ENCODE data around the gene ATP1B1.

Gene ATP1B1

DNA sequence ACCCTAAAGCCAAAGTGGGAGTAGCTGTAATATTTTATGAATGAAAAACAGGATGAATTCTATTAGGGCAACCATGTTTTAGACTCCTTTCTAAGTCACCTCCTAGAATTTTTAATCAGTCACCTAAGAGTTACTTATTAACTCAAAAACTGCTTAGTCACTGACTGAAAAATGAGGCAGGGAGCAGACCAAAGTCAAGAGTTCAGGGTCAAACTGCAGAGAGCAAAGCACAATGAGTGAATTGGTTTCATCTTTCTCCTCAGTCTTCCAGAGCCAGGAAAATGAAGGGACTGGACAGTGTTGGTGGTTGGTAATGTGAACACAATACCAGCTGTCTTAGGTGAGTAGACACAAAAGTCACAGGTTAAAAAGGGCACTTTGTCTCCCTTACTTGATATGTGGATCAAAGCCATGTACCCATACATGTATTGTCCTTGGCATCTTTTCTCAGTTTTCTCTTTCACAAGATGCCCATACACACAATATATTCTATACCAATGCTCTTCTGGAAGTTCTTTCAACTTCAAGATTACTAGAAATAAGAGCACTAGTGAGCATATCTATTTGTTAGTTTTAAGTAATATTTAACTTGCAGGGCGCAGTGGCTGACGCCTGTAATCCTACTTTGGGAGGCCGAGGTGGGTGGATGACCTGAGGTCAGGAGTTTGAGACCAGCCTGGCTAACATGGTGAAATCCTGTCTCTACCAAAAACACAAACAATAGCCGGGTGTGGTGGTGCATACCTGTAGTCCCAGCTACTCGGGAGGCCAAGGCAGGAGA lies 42.2 kb downstream of the ATP1B1 start:
- Histone ChIP-seq H3K4me1 (ENCODE audit: control insufficient read depth, insufficient read depth, low read length) (no peaks in the 10 kb centered on the region), H3K36me3 (ENCODE audit: insufficient read depth, low read length) (no peaks in the 10 kb centered on the region), H3K4me3 (ENCODE audit: low read length) (no peak overlapping the region), H3K9ac (ENCODE audit: low read depth, low read length) (no peak overlapping the region), H3K27me3 (ENCODE audit: control insufficient read depth, insufficient read depth, low read length) (no peaks in the 10 kb centered on the region), H3K4me2 (ENCODE audit: low read length) (no peak overlapping the region), H3K9me3 (replicated peaks; ENCODE audit: low read length) (no peaks in the 10 kb centered on the region)

GRCh38 chr1:169149555-169150286 lies 43.2 kb downstream of the ATP1B1 start:
- Histone ChIP-seq H3K4me3 (ENCODE audit: low read length) (no peak overlapping the region), H3K36me3 (ENCODE audit: insufficient read depth, low read length) (no peaks in the 10 kb centered on the region), H3K9ac (ENCODE audit: low read depth, low read length) (no peak overlapping the region), H3K27me3 (ENCODE audit: control insufficient read depth, insufficient read depth, low read length) (no peaks in the 10 kb centered on the region), H3K4me1 (ENCODE audit: control insufficient read depth, insufficient read depth, low read length) (no peaks in the 10 kb centered on the region), H3K9me3 (replicated peaks; ENCODE audit: low read length) (no peaks in the 10 kb centered on the region), H3K4me2 (ENCODE audit: low read length) (no peak overlapping the region)

GRCh38 chr1:169150641-169151337 lies 44.3 kb downstream of the ATP1B1 start:
- H3K4me3 ChIP-seq (ENCODE audit: low read length) = no peak overlapping the region
- no peaks in the 10 kb centered on the region for H3K9me3 ChIP-seq (replicated peaks; ENCODE audit: low read length)
- H3K4me1 ChIP-seq (ENCODE audit: control insufficient read depth, insufficient read depth, low read length) = no peaks in the 10 kb centered on the region
- no peak overlapping the region for H3K4me2 ChIP-seq (ENCODE audit: low read length)
- H3K27me3 ChIP-seq (ENCODE audit: control insufficient read depth, insufficient read depth, low read length) = no peaks in the 10 kb centered on the region
- no peak overlapping the region for H3K9ac ChIP-seq (ENCODE audit: low read depth, low read length)
- no peaks in the 10 kb centered on the region for H3K36me3 ChIP-seq (ENCODE audit: insufficient read depth, low read length)

DNA sequence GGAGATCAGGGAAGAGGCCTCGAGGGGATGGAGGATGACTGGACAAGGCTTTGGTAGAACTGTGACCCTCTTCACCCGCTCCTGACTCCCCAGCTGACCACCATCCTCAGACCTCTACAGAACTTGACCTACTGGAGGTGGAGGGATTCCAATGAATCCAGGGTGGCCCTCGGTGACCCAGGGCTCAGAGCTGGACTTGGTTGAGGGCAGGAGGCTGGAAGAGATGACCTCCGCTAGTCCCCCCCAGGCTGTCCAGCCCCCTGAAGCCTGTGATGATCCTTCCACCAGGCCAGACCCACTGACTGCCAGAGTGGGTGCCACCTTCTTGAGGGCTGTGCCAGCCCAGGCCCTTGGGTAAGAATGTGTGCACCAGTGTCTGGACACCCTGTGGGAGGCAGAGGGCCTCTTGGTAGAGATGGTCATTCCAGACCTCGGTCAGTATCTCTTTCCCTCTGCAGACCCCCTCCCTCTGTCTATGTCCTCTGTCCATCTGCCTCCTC lies 44.9 kb downstream of the ATP1B1 start:
- Histone ChIP-seq H3K4me3 (ENCODE audit: low read length) (no peak overlapping the region), H3K4me2 (ENCODE audit: low read length) (no peak overlapping the region), H3K9me3 (replicated peaks; ENCODE audit: low read length) (no peaks in the 10 kb centered on the region)

GRCh38 chr1:169155675-169156074 lies 49.2 kb downstream of the ATP1B1 start:
- Histone ChIP-seq H3K4me2 (ENCODE audit: low read length) (no peak overlapping the region), H3K36me3 (ENCODE audit: insufficient read depth, low read length) (no peaks in the 10 kb centered on the region), H3K27me3 (ENCODE audit: control insufficient read depth, insufficient read depth, low read length) (no peaks in the 10 kb centered on the region)

More for the DNA sequence above, 44.9 kb downstream of the ATP1B1 start:
- Histone ChIP-seq H3K27me3 (ENCODE audit: control insufficient read depth, insufficient read depth, low read length) (no peaks in the 10 kb centered on the region), H3K36me3 (ENCODE audit: insufficient read depth, low read length) (no peaks in the 10 kb centered on the region), H3K9ac (ENCODE audit: low read depth, low read length) (no peak overlapping the region), H3K4me1 (ENCODE audit: control insufficient read depth, insufficient read depth, low read length) (no peaks in the 10 kb centered on the region)

GRCh38 chr1:169156580-169156979 lies 50.1 kb downstream of the ATP1B1 start:
- Histone ChIP-seq H3K4me2 (ENCODE audit: low read length) (no peak overlapping the region), H3K27me3 (ENCODE audit: control insufficient read depth, insufficient read depth, low read length) (no peaks in the 10 kb centered on the region), H3K9ac (ENCODE audit: low read depth, low read length) (no peak overlapping the region), H3K4me3 (ENCODE audit: low read length) (no peak overlapping the region), H3K4me1 (ENCODE audit: control insufficient read depth, insufficient read depth, low read length) (no peaks in the 10 kb centered on the region), H3K36me3 (ENCODE audit: insufficient read depth, low read length) (no peaks in the 10 kb centered on the region), H3K9me3 (replicated peaks; ENCODE audit: low read length) (no peaks in the 10 kb centered on the region)

More at GRCh38 chr1:169155675-169156074, 49.2 kb downstream of the ATP1B1 start:
- no peaks in the 10 kb centered on the region for H3K9me3 ChIP-seq (replicated peaks; ENCODE audit: low read length)
- no peak overlapping the region for H3K9ac ChIP-seq (ENCODE audit: low read depth, low read length)
- H3K4me3 ChIP-seq (ENCODE audit: low read length) = no peak overlapping the region
- H3K4me1 ChIP-seq (ENCODE audit: control insufficient read depth, insufficient read depth, low read length) = no peaks in the 10 kb centered on the region

GRCh38 chr1:169160845-169161495 lies 54.5 kb downstream of the ATP1B1 start:
- Histone ChIP-seq H3K4me1 (ENCODE audit: control insufficient read depth, insufficient read depth, low read length) (no peaks in the 10 kb centered on the region), H3K9ac (ENCODE audit: low read depth, low read length) (no peak overlapping the region), H3K4me2 (ENCODE audit: low read length) (no peak overlapping the region), H3K4me3 (ENCODE audit: low read length) (no peak overlapping the region), H3K36me3 (ENCODE audit: insufficient read depth, low read length) (no peaks in the 10 kb centered on the region), H3K9me3 (replicated peaks; ENCODE audit: low read length) (no peaks in the 10 kb centered on the region), H3K27me3 (ENCODE audit: control insufficient read depth, insufficient read depth, low read length) (no peaks in the 10 kb centered on the region)

- H3K9ac ChIP-seq (ENCODE audit: low read depth, low read length) = no peak overlapping the region
- no peaks in the 10 kb centered on the region for H3K27me3 ChIP-seq (ENCODE audit: control insufficient read depth, insufficient read depth, low read length)
- no peak overlapping the region for H3K4me3 ChIP-seq (ENCODE audit: low read length)
- H3K36me3 ChIP-seq (ENCODE audit: insufficient read depth, low read length) = no peaks in the 10 kb centered on the region
- H3K4me1 ChIP-seq (ENCODE audit: control insufficient read depth, insufficient read depth, low read length) = no peaks in the 10 kb centered on the region
- H3K4me2 ChIP-seq (ENCODE audit: low read length) = no peak overlapping the region
- H3K9me3 ChIP-seq (replicated peaks; ENCODE audit: low read length) = no peaks in the 10 kb centered on the region
These were observed 55.2 kb downstream of the ATP1B1 start for GRCh38 chr1:169161496-169162194.

DNA sequence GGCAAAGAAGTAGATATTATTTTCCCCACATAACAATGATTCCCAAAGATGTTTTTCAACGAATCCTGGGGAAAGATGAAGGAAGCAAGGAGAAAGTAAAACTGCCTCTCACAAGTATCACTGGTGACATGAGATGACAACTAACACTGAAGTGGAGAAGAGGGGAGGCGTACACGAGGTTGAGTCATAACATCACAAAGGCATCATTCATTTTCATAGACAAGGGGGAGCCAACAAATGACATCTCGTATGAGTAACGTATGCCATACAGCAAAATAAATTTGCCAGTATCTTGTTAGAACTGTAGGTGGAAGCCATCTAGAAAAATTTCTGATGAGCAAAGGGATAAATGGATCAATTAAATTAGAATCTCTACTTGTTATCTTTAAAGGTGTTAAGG lies 56.6 kb downstream of the ATP1B1 start:
- Histone ChIP-seq H3K4me3 (ENCODE audit: low read length) (no peak overlapping the region), H3K4me2 (ENCODE audit: low read length) (no peak overlapping the region), H3K4me1 (ENCODE audit: control insufficient read depth, insufficient read depth, low read length) (no peaks in the 10 kb centered on the region), H3K27me3 (ENCODE audit: control insufficient read depth, insufficient read depth, low read length) (no peaks in the 10 kb centered on the region), H3K36me3 (ENCODE audit: insufficient read depth, low read length) (no peaks in the 10 kb centered on the region), H3K9me3 (replicated peaks; ENCODE audit: low read length) (no peaks in the 10 kb centered on the region), H3K9ac (ENCODE audit: low read depth, low read length) (no peak overlapping the region)

GRCh38 chr1:169175461-169175860 lies 69.0 kb downstream of the ATP1B1 start:
- Histone ChIP-seq H3K9me3 (replicated peaks; ENCODE audit: low read length) (no peaks in the 10 kb centered on the region), H3K36me3 (ENCODE audit: insufficient read depth, low read length) (no peaks in the 10 kb centered on the region), H3K4me2 (ENCODE audit: low read length) (no peak overlapping the region), H3K4me1 (ENCODE audit: control insufficient read depth, insufficient read depth, low read length) (no peaks in the 10 kb centered on the region), H3K4me3 (ENCODE audit: low read length) (no peak overlapping the region), H3K9ac (ENCODE audit: low read depth, low read length) (no peak overlapping the region), H3K27me3 (ENCODE audit: control insufficient read depth, insufficient read depth, low read length) (no peaks in the 10 kb centered on the region)
